Colonic mucosa (tissue), 4 donors: ENCODE measurements around the gene C10orf90. TPM values are rescaled to one million over a fixed set of nuclear protein-coding genes. Genes with fewer than 3 reads are reported as not detected.

Experiments
- DNase-seq: peaks from one replicate; pipeline ENCODE4 v3.0.0-alpha.2; 2020
- H3K27ac ChIP-seq: fragments of 200-600 bp; one replicate; pipeline ENCODE4 v1.8.0; 2021
- H3K27me3 ChIP-seq: fragments of 200-600 bp; one replicate; pipeline ENCODE4 v1.8.0; 2021
- H3K36me3 ChIP-seq: fragments of 200-600 bp; one replicate; pipeline ENCODE4 v1.8.0; 2021
- H3K4me1 ChIP-seq: fragments of 200-600 bp; one replicate; pipeline ENCODE4 v1.8.0; 2021; ENCODE audit warnings: mild to moderate bottlenecking
- H3K4me3 ChIP-seq: fragments of 200-600 bp; one replicate; pipeline ENCODE4 v1.8.0; 2021
- H3K9ac ChIP-seq, 2 donors: one replicate each; pipeline ENCODE4 v1.7.0; 2013; ENCODE audit warnings: control low read depth in 2 of 2, low read depth in 2 of 2, low read length in 2 of 2
- H3K9me3 ChIP-seq: fragments of 200-600 bp; one replicate; pipeline ENCODE4 v1.8.0; 2021
- CTCF ChIP-seq: fragments of 200-600 bp; IDR thresholded peaks from one replicate; pipeline ENCODE4 v1.8.0; 2022; ENCODE audit warnings: antibody characterized with exemption, mild to moderate bottlenecking
- intact Hi-C: fragments of 100-400 bp; cut with DNase I; formaldehyde crosslinking; loops from one replicate; pipeline ENCODE4 v1.14.1; 2022
- total RNA-seq, 2 donors: library from RNA; stranded (reverse); fragmentation: NEBNext Ultra II Directional in 1 of 2; extraction: Animal tissue kit (Norgen Biotek cat#: 25700) in 1 of 2; gene quantifications; one replicate each; pipeline ENCODE4 v1.2.1, GENCODE V29; 2021
- donor health status: healthy.
- donor health status: DM: no; HTN: no; CAD: no.
- donor health status: DM: no; HTN: no; CAD: no.

Gene C10orf90
- total RNA-seq, 2 donors from 2014 or later: not detected

- Histone ChIP-seq H3K36me3 (no peaks in the 10 kb centered on the region), H3K27ac (no peak overlapping the region), H3K9me3 (no peaks in the 10 kb centered on the region), H3K4me1 (no peaks in the 10 kb centered on the region), H3K4me3 (no peak overlapping the region), H3K9ac (no peak overlapping the region), H3K27me3 (no peaks in the 10 kb centered on the region)
- no peak for DNase-seq
- intact Hi-C loops: no loop called here
- TF ChIP-seq CTCF: no peak
Measured at GRCh38 chr10:126705131-126705530, 34.6 kb upstream of the C10orf90 start.

- Histone ChIP-seq H3K27ac (no peak overlapping the region), H3K9me3 (no peaks in the 10 kb centered on the region), H3K4me1 (no peaks in the 10 kb centered on the region), H3K27me3 (no peaks in the 10 kb centered on the region), H3K9ac (no peak overlapping the region), H3K4me3 (no peak overlapping the region), H3K36me3 (no peaks in the 10 kb centered on the region)
- TF ChIP-seq CTCF: no peak
- no peak for DNase-seq
- intact Hi-C loops: no loop called here
Measured at GRCh38 chr10:126704649-126705048, 34.2 kb upstream of the C10orf90 start.

- Histone ChIP-seq H3K27me3 (no peaks in the 10 kb centered on the region), H3K36me3 (no peaks in the 10 kb centered on the region), H3K4me1 (no peaks in the 10 kb centered on the region), H3K9ac (no peak overlapping the region), H3K9me3 (no peaks in the 10 kb centered on the region), H3K4me3 (no peak overlapping the region), H3K27ac (no peak overlapping the region)
- DNase-seq: no peak
- intact Hi-C loops: no loop called here
- TF ChIP-seq CTCF: no peak
Measured at GRCh38 chr10:126702181-126702580, 31.7 kb upstream of the C10orf90 start.

- TF ChIP-seq CTCF: no peak
- Histone ChIP-seq H3K4me1 (no peaks in the 10 kb centered on the region), H3K27ac (no peak overlapping the region), H3K9me3 (no peaks in the 10 kb centered on the region), H3K27me3 (no peaks in the 10 kb centered on the region), H3K4me3 (no peak overlapping the region), H3K9ac (no peak overlapping the region), H3K36me3 (no peaks in the 10 kb centered on the region)
- no peak for DNase-seq
- intact Hi-C loops: no loop called here
Measured at GRCh38 chr10:126701526-126701925, 31.0 kb upstream of the C10orf90 start.

GRCh38 chr10:126696684-126697083 lies 26.2 kb upstream of the C10orf90 start:
- Histone ChIP-seq H3K9me3 (no peaks in the 10 kb centered on the region), H3K9ac (no peak overlapping the region), H3K36me3 (no peaks in the 10 kb centered on the region), H3K4me1 (no peaks in the 10 kb centered on the region), H3K4me3 (no peak overlapping the region), H3K27me3 (no peaks in the 10 kb centered on the region), H3K27ac (no peak overlapping the region)
- intact Hi-C loops: no loop called here
- no peak for TF ChIP-seq CTCF
- DNase-seq: no peak

- H3K27me3 ChIP-seq: no peaks in the 10 kb centered on the region
- no peak for TF ChIP-seq CTCF
- no peaks in the 10 kb centered on the region for H3K9me3 ChIP-seq
- DNase-seq: no peak
- H3K36me3 ChIP-seq: no peaks in the 10 kb centered on the region
- H3K4me1 ChIP-seq: no peaks in the 10 kb centered on the region
- H3K27ac ChIP-seq: no peak overlapping the region
- H3K9ac ChIP-seq: no peak overlapping the region
- intact Hi-C loops: no loop called here
- no peak overlapping the region for H3K4me3 ChIP-seq
Measured at GRCh38 chr10:126691456-126691855, 21.0 kb upstream of the C10orf90 start.
